A673 (cell line): ENCODE measurements around the gene CUL2. TPM values are rescaled to one million over a fixed set of nuclear protein-coding genes. Genes with fewer than 3 reads are reported as not detected.

Experiments
- BruUV-seq: library from RNA; stranded (reverse); fragments of 400-500 nt; replicated peaks from 2 replicates; lab custom pipeline; 2021; lab: Mats Ljungman, UMichigan
- CTCF ChIA-PET: fragments of 300-600 bp; sonication (Branson Sonifier 250); formaldehyde crosslinking; loops from one replicate; lab custom pipeline; 2022; ENCODE audit warnings: antibody characterized with exemption; lab: Charles Lee
- POLR2A ChIA-PET: fragments of 300-600 bp; sonication (Branson Sonifier 250); formaldehyde crosslinking; loops from one replicate; lab custom pipeline; 2022; ENCODE audit warnings: antibody characterized with exemption; ENCODE audit not compliant: low non-redundant PET; lab: Charles Lee
- DNase-seq: peaks from one replicate; pipeline ENCODE4 v3.0.0-alpha.2; 2015; ENCODE audit warnings: low spot score
- H3K27ac ChIP-seq: fragments of 200-600 bp; sonication (generic); 2 replicates; pipeline ENCODE4 v1.5.1; 2016; ENCODE audit warnings: mixed run types, low read depth, mild to moderate bottlenecking, mixed read lengths, antibody characterized with exemption, low read length; ENCODE audit not compliant: poor library complexity, severe bottlenecking
- H3K27me3 ChIP-seq: fragments of 200-600 bp; sonication (generic); replicated peaks from 2 replicates; pipeline ENCODE4 v1.6.1; 2017; ENCODE audit warnings: mixed run types, low read depth, mild to moderate bottlenecking, mixed read lengths, antibody characterized with exemption, low read length; ENCODE audit not compliant: insufficient read depth, poor library complexity
- H3K36me3 ChIP-seq: fragments of 200-600 bp; sonication (generic); 2 replicates; pipeline ENCODE4 v1.6.1; 2016; ENCODE audit warnings: mixed run types, mild to moderate bottlenecking, mixed read lengths, antibody characterized with exemption, low read length; ENCODE audit not compliant: insufficient read depth, poor library complexity, severe bottlenecking
- H3K4me1 ChIP-seq: fragments of 200-600 bp; sonication (generic); 2 replicates; pipeline ENCODE4 v1.6.1; 2017; ENCODE audit warnings: mixed run types, mild to moderate bottlenecking, mixed read lengths, antibody characterized with exemption, low read length; ENCODE audit not compliant: insufficient read depth, poor library complexity, severe bottlenecking
- H3K4me3 ChIP-seq: fragments of 200-600 bp; sonication (generic); 2 replicates; pipeline ENCODE4 v1.5.1; 2016; ENCODE audit warnings: low read depth, mixed run types, mild to moderate bottlenecking, mixed read lengths, low read length; ENCODE audit not compliant: poor library complexity, severe bottlenecking
- H3K9me3 ChIP-seq: fragments of 200-600 bp; sonication (generic); 2 replicates; pipeline ENCODE4 v1.6.1; 2016; ENCODE audit warnings: mixed run types, low read depth, mild to moderate bottlenecking, mixed read lengths, antibody characterized with exemption, low read length; ENCODE audit not compliant: poor library complexity, severe bottlenecking
- CTCF ChIP-seq: fragments of 300-800, 200-600 bp; sonication (generic); conservative IDR thresholded peaks from 2 replicates; pipeline ENCODE4 v1.5.1; 2017; ENCODE audit warnings: low read depth, mild to moderate bottlenecking, antibody characterized with exemption, low read length, moderate library complexity, mixed read lengths
- EZH2 ChIP-seq: fragments of 200-600 bp; sonication (generic); IDR thresholded peaks from 2 replicates; pipeline ENCODE4 v1.6.1; 2017; ENCODE audit warnings: borderline replicate concordance, low read depth, mild to moderate bottlenecking, mixed read lengths, antibody characterized with exemption, low read length; ENCODE audit not compliant: poor library complexity, severe bottlenecking
- intact Hi-C: fragments of 100-400 bp; cut with micrococcal nuclease; formaldehyde crosslinking; loops from one replicate; pipeline ENCODE4 v1.10.0; 2022; ENCODE audit not compliant: unreplicated experiment
- total RNA-seq: library from RNA; stranded (reverse); gene quantifications from 2 replicates; pipeline ENCODE4 v1.2.3, GENCODE V29; 2021

CUL2 gene
- total RNA-seq, 1 experiment from 2014 or later, result 45.2 TPM

DNA sequence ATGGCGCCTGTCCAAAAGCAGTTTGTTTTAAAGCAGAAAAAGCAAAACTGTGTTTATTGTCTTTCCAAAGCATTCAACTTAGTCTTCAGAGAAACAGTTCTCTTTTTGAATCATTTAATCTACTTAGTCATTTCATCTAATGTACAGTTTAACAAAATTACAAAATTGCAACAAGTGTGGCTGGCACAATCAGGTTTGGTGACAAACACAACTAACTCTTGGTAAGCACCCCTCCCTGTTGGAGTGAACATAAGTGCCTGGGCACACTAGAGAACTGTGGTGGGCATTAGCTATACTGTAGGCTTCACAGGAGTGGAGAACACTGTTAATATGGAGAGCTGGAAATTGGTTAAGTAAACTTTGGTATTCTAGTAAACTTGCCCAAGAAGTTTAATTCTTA lies 43.4 kb upstream of the CUL2 start:
- no peak overlapping the region for H3K4me3 ChIP-seq
- no peaks in the 10 kb centered on the region for H3K27me3 ChIP-seq
- no peak for DNase-seq
- peaks cover 38% of the 10 kb centered on the region for H3K4me1 ChIP-seq
- no peaks in the 10 kb centered on the region for H3K36me3 ChIP-seq
- TF ChIP-seq CTCF (no peak), EZH2 (no peak)
- ChIA-PET CTCF (no interaction called here), POLR2A (no interaction called here)
- BruUV-seq, result no TSS peak
- no peaks in the 10 kb centered on the region for H3K9me3 ChIP-seq
- intact Hi-C loops, result no loop called here
- no peak overlapping the region for H3K27ac ChIP-seq

GRCh38 chr10:35132727-35133126 lies 42.6 kb upstream of the CUL2 start:
- no peak overlapping the region for H3K27ac ChIP-seq
- TF ChIP-seq EZH2 (no peak), CTCF (no peak)
- no peak for DNase-seq
- H3K27me3 ChIP-seq, result no peaks in the 10 kb centered on the region
- ChIA-PET POLR2A (no interaction called here), CTCF (no interaction called here)
- H3K36me3 ChIP-seq, result no peaks in the 10 kb centered on the region
- no TSS peak for BruUV-seq
- intact Hi-C loops, result no loop called here
- H3K4me3 ChIP-seq, result no peak overlapping the region
- H3K4me1 ChIP-seq, result peaks cover 32% of the 10 kb centered on the region
- no peaks in the 10 kb centered on the region for H3K9me3 ChIP-seq

- BruUV-seq, result no TSS peak
- Histone ChIP-seq H3K4me1 (peaks cover 39% of the 10 kb centered on the region), H3K9me3 (no peaks in the 10 kb centered on the region), H3K27me3 (no peaks in the 10 kb centered on the region), H3K4me3 (no peak overlapping the region), H3K36me3 (no peaks in the 10 kb centered on the region), H3K27ac (no peak overlapping the region)
- ChIA-PET POLR2A (no interaction called here), CTCF (no interaction called here)
- TF ChIP-seq CTCF (no peak), EZH2 (no peak)
- intact Hi-C loops, result no loop called here
- DNase-seq, result no peak
These were observed 40.5 kb upstream of the CUL2 start for GRCh38 chr10:35130663-35131062.
